ENCODE results near the gene DLG2.

The DLG2 gene

DNA sequence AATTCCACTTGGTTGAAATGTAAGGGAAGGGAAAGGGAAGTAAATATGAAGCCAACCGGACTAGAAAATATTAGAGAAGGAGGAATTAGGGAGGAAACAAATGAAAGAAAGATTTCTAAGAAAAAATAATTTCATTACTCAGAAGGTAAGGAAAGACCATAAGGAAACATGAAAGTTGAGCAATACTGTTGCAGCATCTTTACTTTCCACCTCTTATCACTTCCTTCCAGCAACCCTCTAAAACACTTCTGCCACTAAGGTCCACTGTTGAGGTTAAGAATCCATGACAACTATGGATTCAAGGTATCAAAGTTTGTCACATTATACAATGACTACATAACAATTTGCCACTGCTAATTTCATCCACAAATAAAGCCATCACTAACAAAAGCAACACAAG lies 308.6 kb downstream of the DLG2 start:
- Histone ChIP-seq H3K27me3 (no peaks in the 10 kb centered on the region), H3K4me1 (ENCODE audit: control insufficient read depth in 1 of 2, insufficient read depth in 1 of 2, low read depth in 1 of 2, low read length in 1 of 2) (no peaks in the 10 kb centered on the region)
- TF ChIP-seq, protein P1, sequence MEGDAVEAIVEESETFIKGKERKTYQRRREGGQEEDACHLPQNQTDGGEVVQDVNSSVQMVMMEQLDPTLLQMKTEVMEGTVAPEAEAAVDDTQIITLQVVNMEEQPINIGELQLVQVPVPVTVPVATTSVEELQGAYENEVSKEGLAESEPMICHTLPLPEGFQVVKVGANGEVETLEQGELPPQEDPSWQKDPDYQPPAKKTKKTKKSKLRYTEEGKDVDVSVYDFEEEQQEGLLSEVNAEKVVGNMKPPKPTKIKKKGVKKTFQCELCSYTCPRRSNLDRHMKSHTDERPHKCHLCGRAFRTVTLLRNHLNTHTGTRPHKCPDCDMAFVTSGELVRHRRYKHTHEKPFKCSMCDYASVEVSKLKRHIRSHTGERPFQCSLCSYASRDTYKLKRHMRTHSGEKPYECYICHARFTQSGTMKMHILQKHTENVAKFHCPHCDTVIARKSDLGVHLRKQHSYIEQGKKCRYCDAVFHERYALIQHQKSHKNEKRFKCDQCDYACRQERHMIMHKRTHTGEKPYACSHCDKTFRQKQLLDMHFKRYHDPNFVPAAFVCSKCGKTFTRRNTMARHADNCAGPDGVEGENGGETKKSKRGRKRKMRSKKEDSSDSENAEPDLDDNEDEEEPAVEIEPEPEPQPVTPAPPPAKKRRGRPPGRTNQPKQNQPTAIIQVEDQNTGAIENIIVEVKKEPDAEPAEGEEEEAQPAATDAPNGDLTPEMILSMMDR (IDR thresholded peaks at IDR 0.05) = no peak

DNA sequence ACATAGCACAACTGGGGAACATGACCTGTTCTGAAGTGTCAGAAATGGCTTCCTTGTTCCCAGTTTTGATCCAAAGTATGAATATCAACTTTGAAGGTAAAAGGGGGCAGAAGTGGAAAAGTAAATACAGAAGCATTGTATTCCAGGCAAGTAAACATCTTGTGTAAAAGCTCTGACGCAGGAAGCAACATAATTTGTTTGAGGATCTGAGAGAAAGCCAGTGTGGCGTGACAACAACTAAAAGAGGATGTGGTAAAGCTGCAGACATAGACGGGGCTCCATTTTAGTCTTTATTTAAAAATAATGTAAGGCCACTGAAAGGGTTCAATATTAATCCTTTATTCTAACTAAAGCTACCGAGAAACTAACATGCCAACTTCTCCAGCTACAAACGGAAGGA lies 310.2 kb downstream of the DLG2 start:
- H3K9me3 ChIP-seq = no peaks in the 10 kb centered on the region
- H3K36me3 ChIP-seq = no peaks in the 10 kb centered on the region
- H3K27me3 ChIP-seq = no peaks in the 10 kb centered on the region
- no peaks in the 10 kb centered on the region for H3K4me1 ChIP-seq (ENCODE audit: control insufficient read depth in 1 of 2, insufficient read depth in 1 of 2, low read depth in 1 of 2, low read length in 1 of 2)
- no peak overlapping the region for H3K27ac ChIP-seq
- H3K4me3 ChIP-seq (ENCODE audit: low read depth in 1 of 2, low read length in 1 of 2) = no peak overlapping the region
- TF ChIP-seq, protein P1 (IDR thresholded peaks at IDR 0.05) = no peak

More for the DNA sequence above, 308.6 kb downstream of the DLG2 start:
- Histone ChIP-seq H3K27ac (no peak overlapping the region), H3K36me3 (no peaks in the 10 kb centered on the region), H3K9me3 (no peaks in the 10 kb centered on the region), H3K4me3 (ENCODE audit: low read depth in 1 of 2, low read length in 1 of 2) (no peak overlapping the region)

DNA sequence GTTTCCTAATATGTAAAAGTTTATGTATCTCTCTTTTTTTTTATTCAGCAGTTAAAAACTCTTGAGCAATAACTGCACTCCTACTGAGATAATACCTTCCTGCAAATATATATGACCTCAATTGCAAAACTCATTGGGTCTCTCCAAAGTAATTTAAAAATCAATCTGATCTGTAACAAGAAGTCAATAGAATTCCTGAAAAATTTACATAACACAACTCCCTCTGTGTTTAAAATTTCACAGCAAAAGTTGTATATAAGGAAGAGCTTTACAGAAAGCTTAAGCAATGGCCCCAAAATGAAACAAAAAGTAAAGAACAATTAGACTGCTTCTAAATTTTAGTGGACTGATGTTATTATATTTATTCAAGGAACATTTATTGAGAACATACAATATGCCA lies 313.4 kb downstream of the DLG2 start:
- Histone ChIP-seq H3K36me3 (no peaks in the 10 kb centered on the region), H3K27ac (no peak overlapping the region), H3K27me3 (no peaks in the 10 kb centered on the region), H3K4me1 (ENCODE audit: control insufficient read depth in 1 of 2, insufficient read depth in 1 of 2, low read depth in 1 of 2, low read length in 1 of 2) (no peaks in the 10 kb centered on the region), H3K4me3 (ENCODE audit: low read depth in 1 of 2, low read length in 1 of 2) (no peak overlapping the region), H3K9me3 (no peaks in the 10 kb centered on the region)
- TF ChIP-seq, protein P1 (IDR thresholded peaks at IDR 0.05) = no peak

DNA sequence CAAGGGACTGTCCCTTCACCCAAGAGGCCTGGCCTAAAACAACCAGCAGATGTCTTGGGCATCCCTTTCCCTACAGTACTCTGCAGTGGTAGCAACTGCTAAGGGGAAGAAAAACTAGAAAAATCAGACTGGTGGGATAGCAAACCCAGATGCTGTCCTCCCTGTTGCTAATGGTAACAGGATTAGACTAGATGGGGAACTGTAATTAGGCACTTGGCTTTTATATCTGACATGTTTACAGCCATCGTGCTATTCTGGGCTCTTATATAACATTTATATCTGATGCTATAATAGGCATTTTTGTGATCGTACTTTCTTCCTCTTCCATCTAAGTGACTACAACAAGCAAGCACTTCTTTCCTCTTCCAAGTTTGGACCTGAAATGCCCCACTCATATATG lies 316.7 kb downstream of the DLG2 start:
- TF ChIP-seq, protein P1 (IDR thresholded peaks at IDR 0.05) = no peak
- H3K9me3 ChIP-seq = no peaks in the 10 kb centered on the region
- no peak overlapping the region for H3K4me3 ChIP-seq (ENCODE audit: low read depth in 1 of 2, low read length in 1 of 2)
- H3K27ac ChIP-seq = no peak overlapping the region
- no peaks in the 10 kb centered on the region for H3K27me3 ChIP-seq
- H3K4me1 ChIP-seq (ENCODE audit: control insufficient read depth in 1 of 2, insufficient read depth in 1 of 2, low read depth in 1 of 2, low read length in 1 of 2) = no peaks in the 10 kb centered on the region
- H3K36me3 ChIP-seq = no peaks in the 10 kb centered on the region

DNA sequence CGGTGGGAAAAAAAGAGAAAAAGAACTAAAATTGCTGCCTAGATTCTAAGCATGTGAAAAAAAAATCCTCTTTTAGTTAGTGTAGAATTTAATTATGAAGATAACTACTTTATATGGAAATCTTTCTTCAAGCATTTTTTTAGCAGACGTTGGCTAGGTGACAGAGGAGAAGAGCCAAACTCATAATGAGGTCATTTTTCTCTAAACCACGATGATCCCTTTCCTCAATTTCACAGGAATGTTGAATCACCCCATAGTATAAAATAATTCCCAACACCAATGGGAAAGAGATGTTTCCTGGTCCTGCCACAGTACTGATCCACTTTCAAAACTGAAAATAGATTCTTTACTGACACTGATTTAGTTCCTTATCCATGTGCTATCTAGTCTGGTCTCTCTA lies 319.8 kb downstream of the DLG2 start:
- Histone ChIP-seq H3K4me1 (ENCODE audit: control insufficient read depth in 1 of 2, insufficient read depth in 1 of 2, low read depth in 1 of 2, low read length in 1 of 2) (no peaks in the 10 kb centered on the region), H3K27me3 (no peaks in the 10 kb centered on the region), H3K9me3 (no peaks in the 10 kb centered on the region), H3K4me3 (ENCODE audit: low read depth in 1 of 2, low read length in 1 of 2) (no peak overlapping the region), H3K27ac (no peak overlapping the region), H3K36me3 (no peaks in the 10 kb centered on the region)
- TF ChIP-seq, protein P1 (IDR thresholded peaks at IDR 0.05) = no peak

Measured in neutrophil (primary cell).